Keratinocyte (primary cell): Measurements from ENCODE around the gene TRIM25. TPM values are rescaled to one million over a fixed set of nuclear protein-coding genes. Genes with fewer than 3 reads are reported as not detected.

Source experiments
- DNase-seq: peaks from one replicate; pipeline ENCODE4 v3.0.0-alpha.2; 2011; ENCODE audit warnings: low read depth, missing footprints, low spot score
- FAIRE-seq: peaks from 2 replicates; lab custom pipeline; 2011; peaks lifted over from hg19 to GRCh38; lab: Jason Lieb, UNC
- H2AFZ ChIP-seq: 2 replicates; pipeline ENCODE4 v1.6.0; 2012; ENCODE audit warnings: low read length, control low read depth, inconsistent platforms; ENCODE audit not compliant: control insufficient read depth
- H3K27ac ChIP-seq: 2 replicates; pipeline ENCODE4 v1.5.1; 2011; ENCODE audit warnings: low read length; ENCODE audit not compliant: control insufficient read depth, insufficient read depth
- H3K27me3 ChIP-seq: 3 replicates; pipeline ENCODE4 v1.6.0; 2011; ENCODE audit warnings: low read length; ENCODE audit not compliant: control insufficient read depth, insufficient read depth; ENCODE audit errors: extremely low read depth
- H3K36me3 ChIP-seq, 2 experiments: 2 replicates in 1 of 2; 3 replicates in 1 of 2; pipeline ENCODE4 v1.5.1; 2011; ENCODE audit warnings: low read length in 2 of 2, mild to moderate bottlenecking in 1 of 2; ENCODE audit not compliant: control insufficient read depth in 2 of 2, insufficient read depth in 2 of 2; ENCODE audit errors: extremely low read depth in 1 of 2
- H3K4me1 ChIP-seq: 3 replicates; pipeline ENCODE4 v1.5.1; 2011; ENCODE audit warnings: low read length; ENCODE audit not compliant: control insufficient read depth, insufficient read depth; ENCODE audit errors: extremely low read depth
- H3K4me2 ChIP-seq: 3 replicates; pipeline ENCODE4 v1.6.0; 2011; ENCODE audit warnings: low read depth, low read length; ENCODE audit not compliant: control insufficient read depth, insufficient read depth; ENCODE audit errors: extremely low read depth
- H3K4me3 ChIP-seq, 3 experiments: fragments of 200-600 bp in 1 of 3; sonication (generic) in 1 of 3; 2 replicates in 2 of 3; 3 replicates in 1 of 3; pipeline ENCODE4 v1.5.1; 2011 to 2016; ENCODE audit warnings: low read length in 3 of 3, mild to moderate bottlenecking in 3 of 3, control low read depth in 2 of 3, inconsistent platforms in 1 of 3, low read depth in 1 of 3, mixed read lengths in 1 of 3, mixed run types in 1 of 3, moderate library complexity in 1 of 3; ENCODE audit not compliant: control insufficient read depth in 2 of 3, insufficient read depth in 2 of 3; ENCODE audit errors: extremely low read depth in 1 of 3
- H3K79me2 ChIP-seq: 2 replicates; pipeline ENCODE4 v1.6.0; 2012; ENCODE audit warnings: low read length; ENCODE audit not compliant: control insufficient read depth, insufficient read depth
- H3K9ac ChIP-seq: 3 replicates; pipeline ENCODE4 v1.6.0; 2011; ENCODE audit warnings: low read length; ENCODE audit not compliant: control insufficient read depth, insufficient read depth; ENCODE audit errors: extremely low read depth
- H3K9me1 ChIP-seq: 3 replicates; pipeline ENCODE4 v1.6.0; 2011; ENCODE audit warnings: low read length; ENCODE audit not compliant: control insufficient read depth, insufficient read depth; ENCODE audit errors: extremely low read depth
- H3K9me3 ChIP-seq: 2 replicates; pipeline ENCODE4 v1.5.1; 2012; ENCODE audit warnings: low read depth, low read length; ENCODE audit not compliant: control insufficient read depth
- H4K20me1 ChIP-seq: 3 replicates; pipeline ENCODE4 v1.6.0; 2011; ENCODE audit warnings: low read length; ENCODE audit not compliant: control insufficient read depth, insufficient read depth; ENCODE audit errors: extremely low read depth
- CTCF ChIP-seq, 3 experiments: IDR thresholded peaks in 1 of 3; conservative IDR thresholded peaks in 1 of 3; optimal IDR thresholded peaks in 1 of 3; 2 replicates in 2 of 3; 3 replicates in 1 of 3; pipeline versions ENCODE3 to v1.5.1; 2011; ENCODE audit warnings: low read length in 3 of 3, mild to moderate bottlenecking in 3 of 3, moderate library complexity in 2 of 3, control low read depth in 1 of 3, inconsistent platforms in 1 of 3; ENCODE audit not compliant: insufficient read depth in 2 of 3; ENCODE audit errors: extremely low read depth in 1 of 3
- EZH2 ChIP-seq: IDR thresholded peaks from one replicate; pipeline ENCODE4 v1.6.1; 2012; ENCODE audit warnings: inconsistent platforms, mild to moderate bottlenecking, low read length, moderate library complexity
- dilution Hi-C: fragments of 300-500 bp; cut with MboI; formaldehyde crosslinking; loops from one replicate; pipeline ENCODE4 v1.7.0; 2020; ENCODE audit warnings: low sequenced_read_pairs; ENCODE audit not compliant: extremely low pct_ligation_motif_present
- polyA plus RNA-seq, 5 experiments: library from polyadenylated mRNA; depleted of rRNA in 3 of 5; stranded (reverse) in 3 of 5; stranded (forward) in 1 of 5; unstranded in 1 of 5; fragments of >200 nt; gene quantifications; 1 replicate in 1 of 5; 2 replicates in 3 of 5; 3 replicates in 1 of 5; pipeline versions ENCODE4 v1.2.1 to v1.2.3, GENCODE V29; 2011 to 2012; ENCODE audit warnings: missing spikeins in 2 of 5, low read depth in 1 of 5, low replicate concordance in 1 of 5

The TRIM25 gene
- polyA plus RNA-seq, 1 donor (not counting 4 experiments of a cell fraction or from before 2014, with no cell fraction given), result 60.3 TPM

DNA sequence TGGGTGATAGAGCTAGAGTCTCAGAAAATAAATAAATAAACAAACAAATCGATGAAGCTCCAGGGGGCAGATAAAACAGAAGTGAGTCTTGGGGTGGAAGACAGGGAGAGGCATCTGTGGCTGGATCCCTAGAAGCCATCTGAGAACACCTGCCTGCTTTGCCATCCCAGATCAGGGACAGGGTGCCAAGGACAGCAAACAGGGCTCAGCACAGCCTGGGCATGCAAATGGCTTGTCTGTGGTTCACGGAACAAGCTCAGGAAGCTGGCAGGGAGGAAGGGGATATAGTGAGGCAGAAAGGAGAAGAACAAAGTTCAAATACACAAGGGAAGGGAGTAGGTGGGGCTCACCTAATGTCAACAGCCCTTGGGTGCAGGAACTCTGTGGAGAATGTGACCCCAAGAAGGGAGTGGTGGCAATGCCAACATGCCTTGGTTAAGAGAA is 27.5 kb downstream of the TRIM25 start:
- TF ChIP-seq EZH2 (no peak), CTCF (optimal IDR thresholded peaks at IDR 0.05 in 1 of 3, IDR thresholded peaks at IDR 0.05 in 1 of 3, conservative IDR thresholded peaks at IDR 0.05 in 1 of 3; ENCODE audit: extremely low read depth in 1 of 3, insufficient read depth in 2 of 3, low read length in 3 of 3) (no peak)
- FAIRE-seq, result no peak
- peaks cover 13% of the 10 kb centered on the region for H3K9me3 ChIP-seq

DNA sequence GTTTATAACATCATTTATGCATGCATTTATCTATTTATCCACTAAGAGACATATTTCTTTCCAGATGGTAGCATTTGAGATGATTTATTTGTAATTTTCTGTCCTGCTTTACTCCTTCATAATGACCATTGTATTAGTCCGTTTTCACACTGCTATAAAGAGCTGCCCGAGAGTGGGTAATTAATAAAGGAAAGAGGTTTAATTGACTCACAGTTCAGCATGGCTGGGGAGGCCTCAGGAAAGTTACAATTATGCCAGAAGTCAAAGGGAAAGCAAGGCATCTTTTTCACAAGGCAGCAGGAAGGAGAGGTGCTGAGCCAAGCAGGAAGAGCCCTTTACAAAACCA is 28.6 kb downstream of the TRIM25 start:
- Histone ChIP-seq H3K27ac (no peak overlapping the region), H3K79me2 (no peaks in the 10 kb centered on the region), H3K4me1 (no peaks in the 10 kb centered on the region), H3K4me2 (no peak overlapping the region), H3K4me3 (no peak overlapping the region), H3K36me3 (peaks cover 9 to 13% of the 10 kb centered on the region in 2 experiments), H3K27me3 (no peaks in the 10 kb centered on the region), H3K9ac (no peak overlapping the region), H2AFZ (no peak overlapping the region), H3K9me1 (no peaks in the 10 kb centered on the region), H4K20me1 (peaks cover 3% of the 10 kb centered on the region), H3K9me3 (peaks cover 13% of the 10 kb centered on the region)
- dilution Hi-C loops, result no loop called here
- TF ChIP-seq EZH2 (no peak), CTCF (optimal IDR thresholded peaks at IDR 0.05 in 1 of 3, IDR thresholded peaks at IDR 0.05 in 1 of 3, conservative IDR thresholded peaks at IDR 0.05 in 1 of 3; ENCODE audit: extremely low read depth in 1 of 3, insufficient read depth in 2 of 3, low read length in 3 of 3) (no peak)
- DNase-seq (no peak), FAIRE-seq (no peak)

More for the DNA sequence above, 27.5 kb downstream of the TRIM25 start:
- Histone ChIP-seq H3K9me1 (no peaks in the 10 kb centered on the region), H3K79me2 (no peaks in the 10 kb centered on the region), H3K27me3 (no peaks in the 10 kb centered on the region), H4K20me1 (peaks cover 3% of the 10 kb centered on the region), H3K4me3 (no peak overlapping the region), H3K36me3 (peaks cover 15 to 19% of the 10 kb centered on the region in 2 experiments), H3K9ac (no peak overlapping the region), H3K4me1 (no peaks in the 10 kb centered on the region), H3K4me2 (no peak overlapping the region), H3K27ac (no peak overlapping the region), H2AFZ (no peak overlapping the region)
- DNase-seq, result no peak
- dilution Hi-C loops, result no loop called here
